ENCODE data around the gene MED13.
"Not testable (repeated sequence)": the region's sequence is repeated elsewhere in the genome, so short reads cannot be mapped to it uniquely, and the experiment has no call there.

The MED13 gene

GRCh38 chr17:61996916-61997605, 68.0 kb downstream of the MED13 start:
- no peak for DNase-seq

- DNase-seq = no peak
Observed at GRCh38 chr17:61989509-61989908, 75.6 kb downstream of the MED13 start.

GRCh38 chr17:61986898-61987297, 78.2 kb downstream of the MED13 start:
- DNase-seq = no peak

- DNase-seq = no peak
Observed at GRCh38 chr17:61984821-61985220, 80.3 kb downstream of the MED13 start.

GRCh38 chr17:61981323-61981722, 83.8 kb downstream of the MED13 start:
- DNase-seq = no peak

GRCh38 chr17:61980535-61980934, 84.5 kb downstream of the MED13 start:
- DNase-seq = no peak

- no peak for DNase-seq
Observed at GRCh38 chr17:61974115-61974514, 91.0 kb downstream of the MED13 start.

GRCh38 chr17:61972311-61972710, 92.8 kb downstream of the MED13 start:
- DNase-seq = no peak

- no peak for DNase-seq
Observed at GRCh38 chr17:61970030-61970429, 95.0 kb downstream of the MED13 start.

- DNase-seq = no peak
Observed at GRCh38 chr17:61968757-61969156, 96.3 kb downstream of the MED13 start.

GRCh38 chr17:61967729-61968128, 97.3 kb downstream of the MED13 start:
- no peak for DNase-seq

- no peak for DNase-seq
Observed at GRCh38 chr17:61966191-61966590, 98.9 kb downstream of the MED13 start.

- no peak for DNase-seq
Observed at GRCh38 chr17:61955619-61956018, 109.5 kb downstream of the MED13 start.

GRCh38 chr17:61947367-61948078, 117.6 kb downstream of the MED13 start:
- DNase-seq = no peak

- no peak for DNase-seq
Observed at GRCh38 chr17:61946359-61946758, 118.7 kb downstream of the MED13 start.

- no peak for DNase-seq
Observed at GRCh38 chr17:61943117-61943516, 122.0 kb downstream of the MED13 start.

GRCh38 chr17:61942085-61942484, 123.0 kb downstream of the MED13 start:
- DNase-seq = no peak

GRCh38 chr17:61928101-61928436, 137.0 kb downstream of the MED13 start:
- no peak for DNase-seq

- peak; percentile 94 for DNase-seq
Observed at GRCh38 chr17:61927208-61928100, 137.6 kb downstream of the MED13 start, which contains the start of gene INTS2. INTS2 (minus strand) TSS chr17:61927982; CDS start chr17:61926644, 1,338 bp downstream.

- no peak for DNase-seq
Observed at GRCh38 chr17:61926826-61927207, 138.3 kb downstream of the MED13 start.

GRCh38 chr17:61915162-61915561, 149.9 kb downstream of the MED13 start:
- DNase-seq = not testable (repeated sequence)

GRCh38 chr17:61908292-61909037, 156.6 kb downstream of the MED13 start:
- DNase-seq = no peak

GRCh38 chr17:61907361-61907760, 157.7 kb downstream of the MED13 start:
- no peak for DNase-seq
